HEK293T (cell line): ENCODE measurements around the gene C11orf97.
"Not testable (repeated sequence)": the region's sequence is repeated elsewhere in the genome, so short reads cannot be mapped to it uniquely, and the experiment has no call there.

Experiments used
- CTCF ChIA-PET: fragments of 350-600 bp; formaldehyde crosslinking; extraction: SDS; loops from one replicate; lab custom pipeline; 2021; ENCODE audit warnings: antibody characterized with exemption, inconsistent platforms; lab: Yijun Ruan, JAX
- POLR2A ChIA-PET: fragments of 350-600 bp; formaldehyde crosslinking; extraction: SDS; loops from one replicate; lab custom pipeline; 2020; ENCODE audit warnings: antibody characterized with exemption, inconsistent platforms; lab: Yijun Ruan, JAX
- DNase-seq: peaks from one replicate; pipeline ENCODE4 v3.0.0; 2012; ENCODE audit warnings: mixed read lengths; ENCODE audit errors: extremely low spot score
- ARNT ChIP-seq: fragments of 450-650 bp; IDR thresholded peaks from 2 replicates; pipeline ENCODE4 v1.6.1; 2017; ENCODE audit warnings: mild to moderate bottlenecking
- BHLHE40 ChIP-seq: fragments of 450-650 bp; IDR thresholded peaks from 2 replicates; pipeline ENCODE4 v1.6.1; 2016; ENCODE audit warnings: mild to moderate bottlenecking, moderate library complexity, borderline replicate concordance
- CTBP1 ChIP-seq: fragments of 450-650 bp; IDR thresholded peaks from 2 replicates; pipeline ENCODE4 v1.6.1; 2016; ENCODE audit warnings: borderline replicate concordance
- ELF4 ChIP-seq: fragments of 450-650 bp; IDR thresholded peaks from 2 replicates; pipeline ENCODE4 v1.6.1; 2017; ENCODE audit warnings: antibody characterized with exemption
- FOXA1 ChIP-seq: fragments of 450-650 bp; IDR thresholded peaks from 2 replicates; pipeline ENCODE4 v1.6.1; 2016; ENCODE audit warnings: mild to moderate bottlenecking
- FOXK2 ChIP-seq: fragments of 450-650 bp; IDR thresholded peaks from 2 replicates; pipeline ENCODE4 v1.6.1; 2016; ENCODE audit warnings: mild to moderate bottlenecking
- FOXM1 ChIP-seq: fragments of 450-650 bp; IDR thresholded peaks from 2 replicates; pipeline ENCODE4 v1.6.1; 2017; ENCODE audit warnings: mild to moderate bottlenecking, borderline replicate concordance
- HDGF ChIP-seq: fragments of 450-650 bp; IDR thresholded peaks from 2 replicates; pipeline ENCODE4 v1.6.1; 2017; ENCODE audit warnings: antibody characterized with exemption, borderline replicate concordance
- L3MBTL2 ChIP-seq: fragments of 450-650 bp; conservative IDR thresholded peaks from 2 replicates; pipeline ENCODE4 v1.6.1; 2016; ENCODE audit warnings: mild to moderate bottlenecking
- LEF1 ChIP-seq: fragments of 450-650 bp; IDR thresholded peaks from 2 replicates; pipeline ENCODE4 v1.6.1; 2017; ENCODE audit warnings: mild to moderate bottlenecking, borderline replicate concordance
- NFRKB ChIP-seq: fragments of 450-650 bp; IDR thresholded peaks from 2 replicates; pipeline ENCODE4 v1.6.1; 2016; ENCODE audit warnings: mild to moderate bottlenecking, moderate library complexity
- PKNOX1 ChIP-seq: fragments of 450-650 bp; IDR thresholded peaks from 2 replicates; pipeline ENCODE4 v1.6.1; 2016
- SP1 ChIP-seq: fragments of 450-650 bp; IDR thresholded peaks from 2 replicates; pipeline ENCODE4 v1.6.1; 2017
- SUZ12 ChIP-seq: fragments of 450-650 bp; IDR thresholded peaks from 2 replicates; pipeline ENCODE4 v1.6.1; 2016; ENCODE audit warnings: mild to moderate bottlenecking
- TARDBP ChIP-seq: fragments of 450-650 bp; IDR thresholded peaks from 2 replicates; pipeline ENCODE4 v1.6.1; 2016
- ZNF384 ChIP-seq: fragments of 450-650 bp; IDR thresholded peaks from 2 replicates; pipeline ENCODE4 v1.6.1; 2016

C11orf97 gene

DNA sequence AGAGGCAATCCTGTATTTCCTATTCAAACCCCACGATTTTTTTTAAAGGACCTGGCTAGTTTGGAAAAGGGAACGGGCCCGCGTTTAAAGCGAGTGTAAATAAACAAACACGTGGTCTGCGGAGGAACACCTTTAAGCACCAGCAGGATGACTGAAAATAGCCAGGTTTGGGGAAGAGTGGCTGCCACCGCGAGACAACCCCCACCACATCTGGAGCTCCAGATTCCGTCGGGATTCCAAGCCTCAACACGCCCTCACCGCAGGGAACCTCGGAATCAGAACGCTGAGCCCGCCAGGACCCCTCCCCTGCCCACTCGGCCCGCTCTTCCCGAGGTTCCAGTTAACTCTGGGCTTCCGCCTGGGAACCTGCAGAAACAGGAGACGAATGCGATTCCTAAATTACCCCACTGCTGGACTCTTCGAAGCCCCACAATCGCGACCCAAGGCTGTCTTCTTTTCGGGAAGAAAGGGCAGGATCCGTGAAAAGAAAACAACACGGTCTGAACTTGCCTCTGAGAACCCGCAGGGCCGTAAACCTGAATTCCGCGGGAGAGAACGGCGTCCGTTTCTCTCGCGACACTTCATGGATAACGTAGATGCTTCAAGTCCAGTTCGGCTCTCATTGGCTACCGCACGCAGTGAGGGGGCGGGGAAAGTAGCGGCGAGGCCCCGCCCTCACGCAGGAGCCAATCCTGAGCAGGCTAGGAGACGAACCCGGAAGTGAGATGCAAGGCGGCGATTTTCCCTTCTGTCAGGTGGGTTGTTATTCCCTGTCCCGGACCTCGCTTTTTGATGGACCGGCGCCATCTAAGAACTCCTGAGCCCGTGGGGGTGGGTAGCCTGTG lies 18.8 kb upstream of the C11orf97 start, which contains the start of the genes ANKRD49 and MRE11:
TSS of gene ANKRD49 (plus strand) at position 704 of the 845 bp plus-strand sequence. CDS start 2,710 bp downstream, outside the sequence.
TSS of gene MRE11 (minus strand) at position 564 of the 845 bp plus-strand sequence. CDS start 1,043 bp downstream, outside the sequence.
- ChIA-PET POLR2A (interaction anchor here (0.6 to 1.0 kb wide), 3 partner anchors 14 to 478 kb away, joined by 3 read pairs; partner anchors contain the start of gene C11orf97), CTCF (no interaction called here)
- no peak for TF ChIP-seq LEF1
- TF ChIP-seq ELF4 = peak; percentile 94
- peak; percentile 59; the same call in 1 of the 2 replicates for TF ChIP-seq FOXK2
- TF ChIP-seq CTBP1 = peak; percentile 42; the same call in 1 of the 2 replicates
- peak; percentile 95 for TF ChIP-seq L3MBTL2
- TF ChIP-seq ARNT = 0 out of 2 replicates have a peak, but pooled peaks have one; percentile 24
- TF ChIP-seq TARDBP = no peak
- TF ChIP-seq FOXA1 = no peak
- no peak for TF ChIP-seq HDGF
- DNase-seq = peak; percentile 93

- TF ChIP-seq L3MBTL2 (no peak), HDGF (no peak), FOXM1 (no peak), SUZ12 (no peak), SP1 (no peak), ELF4 (no peak), LEF1 (no peak), ARNT (no peak), TARDBP (no peak), NFRKB (no peak), PKNOX1 (no peak), FOXA1 (no peak), BHLHE40 (no peak), FOXK2 (no peak), ZNF384 (no peak)
- DNase-seq = no peak
- ChIA-PET POLR2A (interaction anchor here (0.6 to 1.0 kb wide), 3 partner anchors 14 to 479 kb away, joined by 3 read pairs; no protein-coding TSS in a partner anchor), CTCF (no interaction called here)
Observed at GRCh38 chr11:94494126-94494680, 18.1 kb upstream of the C11orf97 start.

DNA sequence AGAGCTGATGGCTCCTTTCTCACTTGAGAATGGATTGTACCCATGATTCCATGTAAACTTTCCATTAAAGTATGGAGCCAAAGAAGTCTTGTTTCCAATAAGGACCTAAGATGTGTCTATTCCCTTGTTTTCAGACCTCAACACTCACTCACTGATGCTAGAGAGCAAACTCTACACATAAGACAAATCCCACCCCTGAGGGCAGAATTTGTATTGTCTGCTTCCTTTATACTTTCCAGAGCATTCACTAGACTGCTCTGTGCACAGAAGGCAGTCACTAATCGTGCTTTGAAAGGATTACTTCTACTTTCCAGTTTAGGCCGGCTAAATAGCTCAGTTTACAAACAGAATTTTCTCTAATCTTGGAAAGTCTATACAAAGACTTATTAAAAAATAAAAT lies 12.1 kb upstream of the C11orf97 start:
- TF ChIP-seq TARDBP = no peak
- no peak for TF ChIP-seq ZNF384
- no peak for TF ChIP-seq ARNT
- no peak for TF ChIP-seq FOXA1
- TF ChIP-seq BHLHE40 = no peak
- no peak for TF ChIP-seq ELF4
- TF ChIP-seq FOXK2 = no peak
- no peak for TF ChIP-seq FOXM1
- ChIA-PET CTCF (interaction anchor here (0.8 kb wide), 1 partner anchor 12 kb away, joined by 3 read pairs; the partner anchor contains the start of gene C11orf97), POLR2A (no interaction called here)
- no peak for DNase-seq

GRCh38 chr11:94501522-94501921 lies 10.7 kb upstream of the C11orf97 start:
- no peak for TF ChIP-seq BHLHE40
- POLR2A ChIA-PET = no interaction called here
- CTCF ChIA-PET = interaction anchor here (2.6 kb wide), 1 partner anchor 606 kb away, joined by 8 read pairs; no protein-coding TSS in a partner anchor
- no peak for DNase-seq

- ChIA-PET CTCF (interaction anchor here (0.8 to 2.5 kb wide), 4 partner anchors 8 to 609 kb away, joined by 3 to 10 read pairs (median 4); no protein-coding TSS in a partner anchor), POLR2A (no interaction called here)
- DNase-seq = peak; percentile 40
- no peak for TF ChIP-seq SP1
- TF ChIP-seq PKNOX1 = peak; percentile 66
Observed at GRCh38 chr11:94504689-94505293, 7.5 kb upstream of the C11orf97 start.

- DNase-seq, POLR2A ChIA-PET, CTCF ChIA-PET: not testable (repeated sequence)
Observed at GRCh38 chr11:94506513-94506912, 5.7 kb upstream of the C11orf97 start.

GRCh38 chr11:94507485-94507884 lies 4.8 kb upstream of the C11orf97 start:
- DNase-seq = no peak
- CTCF ChIA-PET = no interaction called here
- TF ChIP-seq FOXA1 (no peak), SP1 (no peak), ARNT (no peak), LEF1 (no peak)
- POLR2A ChIA-PET = no interaction called here
